GM12891 (cell line): ENCODE results near the gene SSH2.
"Not testable (repeated sequence)": the region's sequence is repeated elsewhere in the genome, so short reads cannot be mapped to it uniquely, and the experiment has no call there.

Source experiments
- DNase-seq: peaks from one replicate; pipeline ENCODE4 v3.0.0; 2011; ENCODE audit warnings: low spot score; ENCODE audit not compliant: insufficient read length
- FAIRE-seq: peaks from 2 replicates; lab custom pipeline; 2011; peaks lifted over from hg19 to GRCh38; lab: Jason Lieb, UNC
- PAX5 ChIP-seq: IDR thresholded peaks from 2 replicates; pipeline ENCODE4 v1.6.1; 2011; ENCODE audit warnings: low read length, moderate library complexity, mild to moderate bottlenecking; ENCODE audit not compliant: insufficient read depth, severe bottlenecking
- POLR2A ChIP-seq: IDR thresholded peaks from 2 replicates; pipeline ENCODE4 v1.6.1; 2011; ENCODE audit warnings: low read depth, low read length, control low read depth
- POLR2AphosphoS5 ChIP-seq: IDR thresholded peaks from 2 replicates; pipeline ENCODE4 v1.6.1; 2011; ENCODE audit warnings: low read depth, low read length, control low read depth
- POU2F2 ChIP-seq: IDR thresholded peaks from 2 replicates; pipeline ENCODE4 v1.6.1; 2011; ENCODE audit warnings: low read depth, mild to moderate bottlenecking, control low read depth, low read length, moderate library complexity
- SPI1 ChIP-seq: IDR thresholded peaks from 2 replicates; pipeline ENCODE4 v1.6.1; 2011; ENCODE audit warnings: low read depth, low read length, control low read depth
- TAF1 ChIP-seq: IDR thresholded peaks from 2 replicates; pipeline ENCODE4 v1.6.1; 2011; ENCODE audit warnings: low read depth, low read length, control low read depth

The SSH2 gene

DNA sequence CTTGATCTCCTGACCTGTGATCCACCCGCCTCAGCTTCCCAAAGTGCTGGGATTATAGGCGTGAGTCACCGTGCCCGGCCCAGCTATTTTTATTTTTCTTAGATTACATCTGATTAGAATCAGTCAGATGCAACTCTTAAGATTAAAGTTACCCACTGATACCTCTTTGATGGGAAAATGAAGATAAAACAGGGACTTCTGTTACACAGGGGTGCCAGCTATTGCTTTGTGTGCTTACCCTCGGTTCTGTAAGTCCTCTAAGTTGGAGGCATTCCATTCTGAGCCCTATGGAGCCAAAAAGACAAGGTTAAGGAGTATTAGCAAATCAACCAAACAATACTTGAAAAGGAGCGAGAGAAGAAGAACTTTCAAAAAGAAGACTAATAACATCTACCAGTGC lies 274.7 kb downstream of the SSH2 start:
- DNase-seq (no peak), FAIRE-seq (no peak)
- TF ChIP-seq TAF1 (no peak), POLR2AphosphoS5 (no peak), SPI1 (no peak), POU2F2 (no peak), PAX5 (no peak), POLR2A (no peak)

DNA sequence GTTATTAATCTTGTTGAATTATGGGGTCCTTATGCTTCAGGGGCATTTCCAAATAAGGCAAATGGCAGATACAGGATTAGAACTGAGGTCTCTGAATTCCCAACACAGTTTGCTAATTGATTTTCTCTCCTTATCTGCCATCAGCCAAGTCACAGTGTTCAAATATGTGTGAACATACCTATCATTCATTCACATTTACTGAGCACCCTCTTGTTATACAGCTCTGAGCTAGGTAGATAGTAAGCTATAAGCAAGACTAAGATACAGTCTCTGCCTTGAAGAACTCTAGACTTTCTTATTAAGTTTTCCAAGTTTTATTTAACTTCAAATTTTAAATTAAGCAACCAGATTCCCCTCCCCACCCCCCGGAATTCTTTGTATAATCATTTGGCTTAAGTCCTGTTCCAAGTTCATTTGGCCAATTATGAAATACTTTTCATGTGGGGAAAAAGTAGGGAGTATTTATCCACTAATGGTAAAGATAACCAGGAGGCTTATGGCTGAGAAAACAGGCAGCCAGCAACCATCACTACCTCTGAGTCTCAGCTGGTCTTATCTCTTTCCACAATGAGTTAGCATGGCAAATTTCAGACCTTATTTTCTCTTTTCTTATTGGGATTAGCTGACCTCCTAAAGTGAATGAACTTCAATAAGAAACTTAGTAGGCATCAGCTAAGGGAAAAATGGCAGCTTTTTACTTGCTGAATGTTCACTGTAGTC lies 275.9 kb downstream of the SSH2 start:
- FAIRE-seq (no peak), DNase-seq (no peak)
- no peak for TF ChIP-seq PAX5
- TF ChIP-seq TAF1: no peak
- TF ChIP-seq POLR2AphosphoS5: no peak
- no peak for TF ChIP-seq SPI1
- no peak for TF ChIP-seq POU2F2
- no peak for TF ChIP-seq POLR2A

DNA sequence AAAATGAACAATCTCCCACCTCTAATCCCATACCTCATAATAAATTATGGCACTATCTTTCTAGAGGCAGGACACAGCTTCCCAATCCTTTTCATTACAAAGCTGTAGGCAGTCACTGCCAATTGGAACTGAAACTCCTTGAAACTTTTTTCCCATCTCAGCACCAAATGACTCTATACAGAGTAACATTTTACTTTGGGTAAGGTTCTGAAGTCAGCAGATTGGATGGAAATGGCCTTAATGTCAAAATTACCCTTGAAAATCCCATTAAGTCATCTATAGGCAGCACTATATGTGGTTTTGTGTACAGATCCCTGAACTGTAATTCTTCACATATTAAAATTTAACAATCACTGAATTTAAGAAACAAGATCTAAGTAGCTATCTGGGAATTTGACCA lies 277.1 kb downstream of the SSH2 start:
- FAIRE-seq (no peak), DNase-seq (no peak)
- TF ChIP-seq POLR2A (no peak), POLR2AphosphoS5 (no peak), POU2F2 (no peak), SPI1 (no peak), PAX5 (no peak), TAF1 (no peak)

DNA sequence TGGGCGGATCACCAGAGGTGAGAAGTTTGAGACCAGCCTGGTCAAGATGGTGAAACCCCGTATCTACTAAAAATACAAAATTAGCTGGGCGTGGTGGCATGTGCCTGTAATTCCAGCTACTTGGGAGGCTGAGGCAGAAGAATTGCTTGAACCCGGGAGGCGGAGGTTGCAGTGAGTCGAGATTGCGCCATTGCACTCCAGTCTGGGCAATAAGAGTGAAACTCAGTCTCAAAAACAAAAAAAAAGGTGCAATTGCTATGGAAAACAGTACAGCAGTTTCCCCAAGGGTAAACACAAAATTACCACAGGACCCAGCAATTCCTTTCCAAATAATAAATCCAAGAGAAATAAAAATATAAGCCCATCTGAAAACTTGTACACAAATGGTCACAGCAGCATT lies 278.1 kb downstream of the SSH2 start:
- FAIRE-seq, DNase-seq: not testable (repeated sequence)

DNA sequence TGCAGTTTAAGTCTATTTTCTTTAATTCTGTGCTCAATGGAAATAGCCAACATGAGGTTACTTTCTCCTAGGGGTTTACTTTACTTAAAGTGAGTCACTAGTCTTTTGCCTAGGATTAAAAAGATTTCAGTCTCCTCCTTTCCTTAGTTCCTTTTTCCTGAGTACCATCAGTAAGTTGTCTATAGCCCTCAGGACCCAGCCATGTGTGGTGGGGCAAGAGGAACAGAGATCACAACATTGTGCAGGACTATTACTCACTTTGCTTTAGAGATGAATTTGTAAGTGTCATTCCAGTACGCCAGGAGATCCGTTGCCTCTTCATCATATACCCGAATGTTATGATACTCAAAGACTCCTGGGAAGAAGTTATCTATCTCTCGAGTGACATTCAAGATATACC lies 279.6 kb downstream of the SSH2 start:
- TF ChIP-seq POU2F2: no peak
- no peak for TF ChIP-seq PAX5
- no peak for TF ChIP-seq SPI1
- TF ChIP-seq TAF1: no peak
- TF ChIP-seq POLR2A: no peak
- TF ChIP-seq POLR2AphosphoS5: no peak
- DNase-seq (no peak), FAIRE-seq (no peak)

DNA sequence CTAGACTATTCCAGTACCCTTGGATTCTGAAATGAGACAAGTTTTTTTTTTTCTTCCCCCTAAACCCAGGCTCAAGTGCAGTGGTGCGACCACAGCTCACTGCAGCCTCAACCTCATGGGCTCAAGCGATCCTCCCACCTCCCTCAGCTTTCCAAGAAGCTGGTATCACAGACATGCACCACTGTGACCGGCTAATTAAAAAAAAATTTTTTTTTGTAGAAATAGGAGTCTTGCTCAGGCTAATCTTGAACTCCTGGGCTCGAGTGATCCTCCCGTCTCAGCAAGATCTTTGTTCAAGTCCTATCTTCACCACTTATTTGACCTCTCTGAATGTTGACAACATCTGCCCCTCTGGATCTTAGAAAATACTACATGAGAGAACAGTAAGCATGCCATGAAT lies 280.7 kb downstream of the SSH2 start:
- FAIRE-seq (no peak), DNase-seq (no peak)
- TF ChIP-seq POU2F2 (no peak), PAX5 (no peak), POLR2AphosphoS5 (no peak), SPI1 (no peak), POLR2A (no peak), TAF1 (no peak)

DNA sequence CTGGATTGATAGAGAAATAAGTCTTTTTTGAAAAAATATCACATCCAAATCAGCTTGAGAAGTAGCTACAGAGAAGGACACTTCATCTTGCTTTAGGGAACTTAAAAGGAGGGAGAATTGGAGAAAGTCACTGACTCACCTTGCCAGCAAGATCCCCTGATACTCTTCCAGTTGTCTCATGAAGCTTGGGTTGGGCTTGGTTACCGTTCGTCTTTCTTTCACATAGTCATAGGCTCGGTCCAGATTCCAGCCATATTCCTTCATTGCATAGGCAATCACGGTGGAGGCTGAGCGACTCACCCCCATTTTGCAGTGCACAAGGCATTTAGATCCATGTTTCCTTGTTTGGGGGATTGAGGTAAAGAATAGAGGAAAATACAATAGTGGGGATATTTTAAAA lies 282.0 kb downstream of the SSH2 start:
- TF ChIP-seq POLR2A (no peak), POU2F2 (no peak), POLR2AphosphoS5 (no peak), TAF1 (no peak), SPI1 (no peak), PAX5 (no peak)
- FAIRE-seq: no peak

DNA sequence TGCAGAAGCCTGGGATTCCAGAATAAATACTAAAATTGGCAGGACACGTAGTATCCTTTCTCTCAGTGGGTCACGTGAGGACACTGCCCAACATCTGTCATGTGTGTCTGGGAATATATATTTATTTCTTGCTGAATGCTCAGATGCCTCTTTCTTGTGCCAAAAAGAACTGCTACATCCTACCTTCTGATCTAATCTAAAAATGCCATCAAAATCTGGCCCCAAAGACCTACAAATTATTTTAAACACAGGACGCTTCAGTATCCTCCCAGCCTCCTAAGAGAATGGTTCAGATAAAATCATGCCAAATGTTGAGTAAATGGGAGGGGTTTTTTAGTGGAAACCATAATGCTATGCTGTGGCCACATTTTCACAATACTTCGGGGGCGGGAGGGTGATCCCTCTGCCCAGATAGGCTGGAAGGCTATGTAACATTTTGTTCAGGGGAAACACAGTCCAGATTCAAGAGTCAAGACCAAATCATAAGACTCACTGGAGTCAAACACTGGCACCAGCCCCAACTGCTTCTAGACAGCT lies 284.4 kb downstream of the SSH2 start:
- FAIRE-seq (no peak), DNase-seq (no peak)
- TF ChIP-seq SPI1 (no peak), PAX5 (no peak), POLR2AphosphoS5 (no peak)

More for the DNA sequence above, 282.0 kb downstream of the SSH2 start:
- DNase-seq: no peak

DNA sequence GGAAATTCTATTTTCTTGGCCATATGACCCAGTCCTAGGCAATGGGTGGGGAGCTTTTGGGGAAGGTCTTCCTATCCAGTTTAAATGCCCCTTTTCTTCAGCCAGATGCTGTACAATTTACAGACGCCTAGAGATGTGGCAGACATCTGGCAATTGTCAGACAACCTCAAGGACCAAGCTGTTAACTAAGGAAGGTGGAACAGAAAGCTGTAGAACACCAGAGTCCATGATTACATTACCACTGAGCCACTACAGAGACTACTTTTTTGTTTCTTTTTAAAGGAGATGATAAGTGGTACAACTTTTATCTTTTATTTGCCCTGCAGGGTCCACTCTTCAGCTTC lies 286.2 kb downstream of the SSH2 start:
- FAIRE-seq: no peak
- DNase-seq: no peak
- TF ChIP-seq POU2F2 (no peak), POLR2A (no peak)

DNA sequence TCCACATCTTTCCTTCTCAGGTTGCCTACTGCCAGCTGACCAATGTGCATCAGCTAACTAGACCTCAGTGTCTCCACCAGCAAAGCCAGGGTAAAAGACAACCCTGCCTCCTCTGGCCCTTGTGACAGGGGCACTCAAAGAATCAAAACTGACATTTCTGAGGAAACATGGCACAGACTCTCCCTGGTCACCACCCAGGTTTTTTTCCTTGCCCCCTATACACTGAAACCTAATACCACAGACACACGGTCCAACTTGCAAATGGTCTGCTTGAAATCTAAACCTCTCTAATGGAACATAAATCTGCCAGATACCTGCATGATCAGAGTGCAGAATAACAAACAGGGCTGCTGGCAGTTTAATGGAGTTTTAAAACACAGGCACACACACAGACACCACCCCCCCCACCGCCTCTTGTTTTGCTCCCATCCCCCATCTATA lies 287.8 kb downstream of the SSH2 start:
- DNase-seq (no peak), FAIRE-seq (no peak)
- TF ChIP-seq PAX5 (no peak), TAF1 (no peak), SPI1 (no peak), POLR2AphosphoS5 (no peak), POLR2A (no peak)
